H9 (cell line): ENCODE data around the gene CCDC154. TPM values are rescaled to one million over a fixed set of nuclear protein-coding genes. Genes with fewer than 3 reads are reported as not detected.
A peak's percentile ranks its signal among the peaks of the same experiment; 100 is the strongest.

Experiments
- DNase-seq: peaks from one replicate; pipeline ENCODE4 v3.0.0-alpha.2; 2017
- H2AFZ ChIP-seq: one replicate; pipeline ENCODE4 v1.6.1; 2013; ENCODE audit warnings: mild to moderate bottlenecking, low read length, control low read depth, moderate library complexity
- H2AK5ac ChIP-seq: 2 replicates; pipeline ENCODE4 v1.6.1; 2013; ENCODE audit warnings: low read length, control low read depth, mixed read lengths; ENCODE audit not compliant: insufficient read length
- H2BK120ac ChIP-seq: one replicate; pipeline ENCODE4 v1.6.1; 2013; ENCODE audit warnings: low read depth, mild to moderate bottlenecking, low read length, control low read depth, inconsistent platforms; ENCODE audit not compliant: poor library complexity, severe bottlenecking
- H2BK12ac ChIP-seq: 2 replicates; pipeline ENCODE4 v1.6.1; 2013; ENCODE audit warnings: low read length, control low read depth, mixed read lengths, low read depth; ENCODE audit not compliant: insufficient read length
- H2BK15ac ChIP-seq: 2 replicates; pipeline ENCODE4 v1.6.1; 2013; ENCODE audit warnings: low read depth, low read length, control low read depth
- H2BK20ac ChIP-seq: one replicate; pipeline ENCODE4 v1.6.1; 2013; ENCODE audit warnings: low read depth, mild to moderate bottlenecking, low read length, control low read depth, inconsistent platforms; ENCODE audit not compliant: poor library complexity, severe bottlenecking
- H2BK5ac ChIP-seq: 2 replicates; pipeline ENCODE4 v1.6.1; 2013; ENCODE audit warnings: low read length, control low read depth, mixed read lengths; ENCODE audit not compliant: insufficient read length
- H3K14ac ChIP-seq: 2 replicates; pipeline ENCODE4 v1.6.1; 2013; ENCODE audit warnings: low read length, control low read depth; ENCODE audit not compliant: insufficient read depth
- H3K18ac ChIP-seq: 2 replicates; pipeline ENCODE4 v1.6.1; 2013; ENCODE audit warnings: low read depth, mild to moderate bottlenecking, mixed read lengths, low read length, control low read depth; ENCODE audit not compliant: insufficient read length
- H3K23ac ChIP-seq: 2 replicates; pipeline ENCODE4 v1.6.1; 2013; ENCODE audit warnings: low read length, control low read depth, mixed read lengths, low read depth; ENCODE audit not compliant: insufficient read length
- H3K23me2 ChIP-seq: 2 replicates; pipeline ENCODE4 v1.6.1; 2013; ENCODE audit warnings: low read depth, mild to moderate bottlenecking, mixed read lengths, low read length, control low read depth; ENCODE audit not compliant: insufficient read length, poor library complexity, severe bottlenecking
- H3K27ac ChIP-seq: 2 replicates; pipeline ENCODE4 v1.5.1; 2013; ENCODE audit warnings: low read length, control low read depth, mixed read lengths, low read depth; ENCODE audit not compliant: insufficient read length
- H3K27me3 ChIP-seq: 2 replicates; pipeline ENCODE4 v1.6.1; 2013; ENCODE audit warnings: low read length, control low read depth, inconsistent platforms; ENCODE audit not compliant: insufficient read depth
- H3K4ac ChIP-seq: 2 replicates; pipeline ENCODE4 v1.6.1; 2013; ENCODE audit warnings: low read depth, mild to moderate bottlenecking, control low read depth, inconsistent platforms, low read length, moderate library complexity
- H3K4me1 ChIP-seq: 2 replicates; pipeline ENCODE4 v1.6.1; 2013; ENCODE audit warnings: low read length, control low read depth, inconsistent platforms; ENCODE audit not compliant: insufficient read depth
- H3K4me2 ChIP-seq: 2 replicates; pipeline ENCODE4 v1.6.1; 2013; ENCODE audit warnings: low read length, control low read depth, mixed read lengths; ENCODE audit not compliant: insufficient read length, insufficient read depth
- H3K56ac ChIP-seq: 2 replicates; pipeline ENCODE4 v1.6.1; 2013; ENCODE audit warnings: low read depth, mild to moderate bottlenecking, mixed read lengths, low read length, control low read depth; ENCODE audit not compliant: insufficient read length
- H3K79me1 ChIP-seq: 2 replicates; pipeline ENCODE4 v1.6.1; 2013; ENCODE audit warnings: low read depth, mild to moderate bottlenecking, moderate library complexity, low read length, control low read depth, inconsistent platforms; ENCODE audit not compliant: insufficient read depth, poor library complexity, severe bottlenecking
- H3K79me2 ChIP-seq: 2 replicates; pipeline ENCODE4 v1.6.1; 2013; ENCODE audit warnings: low read length, control low read depth, inconsistent platforms; ENCODE audit not compliant: insufficient read depth
- H3K9ac ChIP-seq: 2 replicates; pipeline ENCODE4 v1.6.1; 2013; ENCODE audit warnings: low read length, control low read depth, mixed read lengths; ENCODE audit not compliant: insufficient read length; ENCODE audit errors: extremely low read depth
- H3K9me3 ChIP-seq: one replicate; pipeline ENCODE4 v1.6.1; 2013; ENCODE audit warnings: low read depth, low read length, inconsistent platforms; ENCODE audit not compliant: control insufficient read depth
- H3T11ph ChIP-seq: one replicate; pipeline ENCODE4 v1.6.1; 2013; ENCODE audit warnings: mild to moderate bottlenecking, low read length, control low read depth, inconsistent platforms
- H4K20me1 ChIP-seq: one replicate; pipeline ENCODE4 v1.6.1; 2013; ENCODE audit not compliant: control insufficient read depth, insufficient read length, insufficient read depth
- H4K5ac ChIP-seq: 2 replicates; pipeline ENCODE4 v1.6.1; 2013; ENCODE audit warnings: low read depth, mild to moderate bottlenecking, mixed read lengths, low read length, control low read depth; ENCODE audit not compliant: insufficient read length
- H4K8ac ChIP-seq: replicated peaks from 2 replicates; pipeline ENCODE4 v1.6.1; 2013; ENCODE audit warnings: low read length, control low read depth, mixed read lengths, low read depth; ENCODE audit not compliant: insufficient read length
- H4K91ac ChIP-seq: 2 replicates; pipeline ENCODE4 v1.6.1; 2013; ENCODE audit warnings: low read depth, mild to moderate bottlenecking, moderate library complexity, mixed read lengths, low read length, control low read depth; ENCODE audit not compliant: insufficient read length
- H3K27ac Mint-ChIP-seq, 3 experiments: 2 replicates in 2 of 3; 3 replicates in 1 of 3; pipeline ENCODE4 v1.8.0; 2020 to 2021; ENCODE audit warnings: mixed read lengths in 3 of 3, mild to moderate bottlenecking in 1 of 3, moderate library complexity in 1 of 3
- H3K27me3 Mint-ChIP-seq: 2 replicates; pipeline ENCODE4 v1.8.0; 2021; ENCODE audit warnings: low read depth, mild to moderate bottlenecking, moderate library complexity, mixed read lengths
- H3K36me3 Mint-ChIP-seq, 3 experiments: 2 replicates in 2 of 3; 3 replicates in 1 of 3; pipeline ENCODE4 v1.8.0; 2020 to 2021; ENCODE audit warnings: low read depth in 3 of 3, mixed read lengths in 3 of 3; ENCODE audit not compliant: insufficient read depth in 1 of 3
- H3K4me1 Mint-ChIP-seq, 2 experiments: 2 replicates each; pipeline ENCODE4 v1.8.0; 2020; ENCODE audit warnings: mixed read lengths in 2 of 2
- H3K4me3 Mint-ChIP-seq, 2 experiments: 2 replicates in 1 of 2; 3 replicates in 1 of 2; pipeline ENCODE4 v1.8.0; 2020 to 2021; ENCODE audit warnings: mild to moderate bottlenecking in 2 of 2, mixed read lengths in 2 of 2, moderate library complexity in 1 of 2
- H3K9me3 Mint-ChIP-seq, 2 experiments: 2 replicates in 1 of 2; 3 replicates in 1 of 2; pipeline ENCODE4 v1.8.0; 2020; ENCODE audit warnings: mild to moderate bottlenecking in 2 of 2, mixed read lengths in 2 of 2, moderate library complexity in 1 of 2
- WGBS: extraction: QIAGEN DNeasy Blood & Tissue Kit; methylation state at CpG from one replicate; pipeline ENCODE4 v1.1.7; 2013; ENCODE audit warnings: missing lambda C conversion rate, low lambda C conversion rate, mixed read lengths; ENCODE audit not compliant: insufficient read length; ENCODE audit errors: extremely low coverage; 5-methylcytosine and 5-hydroxymethylcytosine counted together
- total RNA-seq: library from RNA; stranded (reverse); gene quantifications from 2 replicates; pipeline ENCODE4 v1.2.1, GENCODE V29; 2021
- TF ChIP-seq, protein P1 (sequence below): fragments of 200-600 bp; sonication (generic); conservative IDR thresholded peaks from 3 replicates; pipeline ENCODE4 v1.8.0; 2021; ENCODE audit warnings: antibody characterized with exemption, mild to moderate bottlenecking

Gene CCDC154
- total RNA-seq, 1 experiment from 2014 or later, result 1.3 TPM

DNA sequence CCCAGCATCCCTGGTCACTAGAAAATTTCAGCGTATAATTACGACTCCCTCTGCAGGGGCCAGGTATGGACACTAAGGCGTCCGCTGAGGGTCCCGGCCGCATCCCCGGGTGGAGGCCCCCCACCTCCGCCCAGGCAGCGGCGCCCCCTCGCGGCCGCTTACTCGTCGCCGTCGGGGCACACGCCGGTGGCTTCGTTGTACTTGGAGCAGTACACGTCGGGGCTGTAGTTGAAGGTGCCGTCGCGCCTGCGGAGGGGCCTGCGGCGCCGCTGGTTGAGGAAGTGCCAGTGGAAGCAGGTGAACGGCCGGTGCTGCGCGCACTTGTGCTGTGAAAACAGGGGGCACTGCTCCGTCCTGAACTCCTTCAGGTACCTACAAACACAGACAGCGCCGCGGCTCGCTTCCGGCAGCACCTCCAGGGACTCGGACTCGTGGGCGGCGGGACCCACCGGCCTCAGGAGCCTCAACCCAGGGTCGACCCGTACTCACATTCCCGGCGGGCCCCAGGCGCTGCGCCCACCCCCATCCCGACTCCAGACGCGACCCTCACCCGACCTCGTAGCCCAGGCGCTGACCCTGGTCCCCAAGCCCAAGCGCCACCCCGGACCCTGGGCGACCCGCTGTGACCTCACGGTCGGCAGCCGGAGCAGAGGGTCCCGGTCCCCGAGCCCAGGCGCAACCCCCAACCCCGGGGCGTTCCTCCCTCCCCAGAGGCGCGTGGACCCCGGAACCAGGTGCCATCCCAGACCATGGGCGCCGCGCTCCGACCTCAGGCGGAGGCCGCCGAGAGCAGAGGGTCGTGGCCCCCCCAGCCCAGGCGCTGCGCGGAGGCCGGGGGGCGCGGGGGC lies 30.4 kb downstream of the CCDC154 start:
- no peak overlapping the region for H2AK5ac ChIP-seq
- H3T11ph ChIP-seq, result no peak overlapping the region
- Mint-ChIP-seq H3K36me3 (peaks cover 3 to 8% (median 4%) of the 10 kb centered on the region in 3 experiments; a peak in 5 of 7 replicates), H3K4me1 (peaks cover 3 to 6% of the 10 kb centered on the region in 2 experiments; a peak in 2 of 4 replicates), H3K9me3 (no peaks in the 10 kb centered on the region), H3K27ac (peak overlapping the region in 1 of 3 experiments; percentile 75; a peak in 1 of 7 replicates), H3K27me3 (no peaks in the 10 kb centered on the region), H3K4me3 (peak overlapping the region; percentile 76 to 88)
- no peak overlapping the region for H2BK120ac ChIP-seq
- no peak overlapping the region for H3K4ac ChIP-seq
- peaks cover 2% of the 10 kb centered on the region for H3K23me2 ChIP-seq
- H2BK15ac ChIP-seq, result no peak overlapping the region
- no peak overlapping the region for H2BK20ac ChIP-seq
- no peaks in the 10 kb centered on the region for H3K79me1 ChIP-seq
- H3K23ac ChIP-seq, result no peak overlapping the region
- no CpG with 5 or more reads among the region's 85 CpGs for WGBS
- no peak overlapping the region for H3K56ac ChIP-seq
- H2BK5ac ChIP-seq, result no peak overlapping the region
- peak; percentile 83 for DNase-seq
- no peaks in the 10 kb centered on the region for H4K20me1 ChIP-seq
- no peaks in the 10 kb centered on the region for H3K4me1 ChIP-seq
- TF ChIP-seq, protein P1, sequence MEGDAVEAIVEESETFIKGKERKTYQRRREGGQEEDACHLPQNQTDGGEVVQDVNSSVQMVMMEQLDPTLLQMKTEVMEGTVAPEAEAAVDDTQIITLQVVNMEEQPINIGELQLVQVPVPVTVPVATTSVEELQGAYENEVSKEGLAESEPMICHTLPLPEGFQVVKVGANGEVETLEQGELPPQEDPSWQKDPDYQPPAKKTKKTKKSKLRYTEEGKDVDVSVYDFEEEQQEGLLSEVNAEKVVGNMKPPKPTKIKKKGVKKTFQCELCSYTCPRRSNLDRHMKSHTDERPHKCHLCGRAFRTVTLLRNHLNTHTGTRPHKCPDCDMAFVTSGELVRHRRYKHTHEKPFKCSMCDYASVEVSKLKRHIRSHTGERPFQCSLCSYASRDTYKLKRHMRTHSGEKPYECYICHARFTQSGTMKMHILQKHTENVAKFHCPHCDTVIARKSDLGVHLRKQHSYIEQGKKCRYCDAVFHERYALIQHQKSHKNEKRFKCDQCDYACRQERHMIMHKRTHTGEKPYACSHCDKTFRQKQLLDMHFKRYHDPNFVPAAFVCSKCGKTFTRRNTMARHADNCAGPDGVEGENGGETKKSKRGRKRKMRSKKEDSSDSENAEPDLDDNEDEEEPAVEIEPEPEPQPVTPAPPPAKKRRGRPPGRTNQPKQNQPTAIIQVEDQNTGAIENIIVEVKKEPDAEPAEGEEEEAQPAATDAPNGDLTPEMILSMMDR, result peak; percentile 84
- H3K4me2 ChIP-seq, result peak overlapping the region; percentile 17
- no peak overlapping the region for H3K27ac ChIP-seq
- no peak overlapping the region for H4K5ac ChIP-seq
- H3K79me2 ChIP-seq, result 0 out of 2 replicates have a peak, but pooled peaks cover 2% of the 10 kb centered on the region
- H3K9me3 ChIP-seq, result no peaks in the 10 kb centered on the region
- no peak overlapping the region for H2AFZ ChIP-seq
- no peak overlapping the region for H4K8ac ChIP-seq
- H3K14ac ChIP-seq, result peak overlapping the region; percentile 26; the same call in 1 of the 2 replicates
- no peaks in the 10 kb centered on the region for H3K27me3 ChIP-seq
- no peak overlapping the region for H3K9ac ChIP-seq
- no peak overlapping the region for H4K91ac ChIP-seq
- H2BK12ac ChIP-seq, result no peak overlapping the region
- peak overlapping the region; percentile 73 for H3K18ac ChIP-seq
